ENCODE results near the gene CUEDC1.

The CUEDC1 gene

DNA sequence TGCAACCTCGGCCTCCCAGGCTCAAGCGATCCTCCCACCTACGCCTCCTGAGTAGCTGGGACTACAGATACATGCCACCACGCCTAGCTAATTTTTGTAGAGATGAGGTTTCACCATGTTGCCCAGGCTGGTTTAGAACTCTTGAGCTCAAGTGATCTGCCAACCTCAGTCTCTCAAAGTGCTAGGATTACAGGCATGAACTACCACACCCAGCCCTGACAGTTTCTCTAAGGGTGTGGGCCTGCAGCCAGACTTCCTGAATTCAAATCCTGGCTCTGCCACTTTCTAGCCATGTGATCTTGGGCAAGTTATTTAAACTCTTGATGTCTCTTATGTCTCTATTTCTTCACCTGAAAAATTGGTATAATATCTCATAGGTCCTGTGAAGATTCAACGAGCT lies 5.6 kb downstream of the CUEDC1 start:
- H3K4me3 Mint-ChIP-seq: no peak overlapping the region
- DNase-seq: no peak
- peaks cover 86% of the 10 kb centered on the region for H3K4me1 Mint-ChIP-seq
- H3K27me3 Mint-ChIP-seq (ENCODE audit: low read depth, poor library complexity): peaks cover 8% of the 10 kb centered on the region
- no peak overlapping the region for H3K27ac Mint-ChIP-seq
- no peaks in the 10 kb centered on the region for H3K9me3 Mint-ChIP-seq
- no peaks in the 10 kb centered on the region for H3K36me3 Mint-ChIP-seq (ENCODE audit: low read depth)
- TF ChIP-seq CTCF (IDR thresholded peaks at IDR 0.05): no peak

DNA sequence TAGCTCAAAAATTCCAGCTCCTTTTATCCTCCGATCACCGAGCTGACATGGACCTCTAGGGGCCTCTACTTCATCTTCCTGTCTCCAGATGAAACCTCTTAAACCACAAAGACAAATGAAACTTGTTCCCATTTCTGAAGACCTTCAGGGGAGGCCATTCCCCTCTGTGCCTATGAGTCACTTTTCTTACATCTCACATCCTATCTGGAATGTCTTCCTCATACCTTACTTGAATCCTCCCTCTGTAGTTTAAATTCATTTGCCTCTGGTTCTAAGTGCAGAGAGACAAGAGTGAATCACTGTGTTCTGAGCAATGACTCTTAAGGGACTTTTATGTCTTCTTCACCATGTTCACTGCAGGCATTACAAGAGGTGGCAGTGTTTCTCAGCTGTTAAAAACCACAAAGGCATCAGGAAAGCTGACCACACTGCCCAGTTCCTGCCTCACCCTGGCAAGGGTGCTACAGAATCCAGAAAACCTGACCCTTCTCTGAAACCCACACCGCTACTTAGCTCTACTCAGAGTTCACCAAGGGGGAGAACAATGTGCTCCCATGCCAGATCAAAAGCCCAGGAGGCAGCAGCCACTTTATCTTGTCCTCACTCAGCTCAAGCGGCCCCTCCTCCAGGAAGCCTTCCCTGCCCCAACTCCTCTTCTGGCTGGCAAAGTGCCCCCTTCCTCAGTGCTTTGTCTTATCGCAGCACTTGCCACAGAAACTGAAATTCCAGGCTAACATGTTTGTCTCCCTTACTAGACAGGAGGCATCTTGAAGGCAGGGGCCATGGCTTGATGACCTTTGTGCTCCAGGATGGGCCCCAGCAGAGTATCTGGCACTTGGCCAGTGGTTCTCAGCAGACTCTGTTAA lies 6.4 kb downstream of the CUEDC1 start:
- DNase-seq: no peak
- H3K4me1 Mint-ChIP-seq: peaks cover 85% of the 10 kb centered on the region
- no peaks in the 10 kb centered on the region for H3K9me3 Mint-ChIP-seq
- TF ChIP-seq CTCF (IDR thresholded peaks at IDR 0.05): no peak
- H3K27ac Mint-ChIP-seq: peak overlapping the region; percentile 4
- peaks cover 4% of the 10 kb centered on the region for H3K27me3 Mint-ChIP-seq (ENCODE audit: low read depth, poor library complexity)
- H3K4me3 Mint-ChIP-seq: no peak overlapping the region
- H3K36me3 Mint-ChIP-seq (ENCODE audit: low read depth): no peaks in the 10 kb centered on the region

DNA sequence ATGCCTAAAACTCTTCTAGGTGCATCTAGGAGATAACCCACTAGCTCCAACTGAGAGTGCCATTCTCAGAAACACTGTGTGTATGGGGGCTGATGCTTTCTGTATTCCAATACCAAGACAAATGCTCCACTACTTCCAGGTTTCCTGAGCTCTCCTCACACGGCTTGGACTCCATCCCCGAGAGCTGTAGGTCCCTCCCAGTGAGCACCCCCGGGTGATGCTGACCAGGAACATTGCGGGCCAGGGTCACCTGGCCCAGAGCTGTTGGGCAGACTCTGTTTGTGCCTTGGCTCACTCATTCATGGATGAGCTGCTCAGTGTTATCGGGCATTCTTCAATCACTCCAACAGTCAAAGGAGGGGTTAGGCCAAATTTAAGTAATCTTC lies 7.0 kb downstream of the CUEDC1 start:
- Mint-ChIP-seq H3K4me1 (peaks cover 85% of the 10 kb centered on the region), H3K27ac (no peak overlapping the region), H3K4me3 (no peak overlapping the region)

GRCh38 chr17:57947369-57947768 lies 7.8 kb downstream of the CUEDC1 start:
- Mint-ChIP-seq H3K4me3 (no peak overlapping the region), H3K36me3 (ENCODE audit: low read depth) (no peaks in the 10 kb centered on the region)
- no peak for DNase-seq

More for the DNA sequence above, 7.0 kb downstream of the CUEDC1 start:
- Mint-ChIP-seq H3K36me3 (ENCODE audit: low read depth) (no peaks in the 10 kb centered on the region), H3K9me3 (no peaks in the 10 kb centered on the region), H3K27me3 (ENCODE audit: low read depth, poor library complexity) (peaks cover 7% of the 10 kb centered on the region)
- DNase-seq: no peak
- no peak for TF ChIP-seq CTCF (IDR thresholded peaks at IDR 0.05)

GRCh38 chr17:57946798-57947358 lies 8.3 kb downstream of the CUEDC1 start:
- Mint-ChIP-seq H3K4me3 (peak overlapping the region; percentile 53), H3K4me1 (peaks cover 81% of the 10 kb centered on the region), H3K36me3 (ENCODE audit: low read depth) (no peaks in the 10 kb centered on the region), H3K27me3 (ENCODE audit: low read depth, poor library complexity) (peaks cover 12% of the 10 kb centered on the region), H3K27ac (no peak overlapping the region), H3K9me3 (no peaks in the 10 kb centered on the region)
- DNase-seq: no peak
- no peak for TF ChIP-seq CTCF (IDR thresholded peaks at IDR 0.05)

More at GRCh38 chr17:57947369-57947768, 7.8 kb downstream of the CUEDC1 start:
- H3K9me3 Mint-ChIP-seq: no peaks in the 10 kb centered on the region
- no peak for TF ChIP-seq CTCF (IDR thresholded peaks at IDR 0.05)
- peaks cover 7% of the 10 kb centered on the region for H3K27me3 Mint-ChIP-seq (ENCODE audit: low read depth, poor library complexity)
- peaks cover 80% of the 10 kb centered on the region for H3K4me1 Mint-ChIP-seq
- no peak overlapping the region for H3K27ac Mint-ChIP-seq
